HEK293T (cell line): ENCODE data around the gene PES1.

Experiments used
- BHLHE40 ChIP-seq: fragments of 450-650 bp; IDR thresholded peaks from 2 replicates; pipeline ENCODE4 v1.6.1; 2016; ENCODE audit warnings: mild to moderate bottlenecking, moderate library complexity, borderline replicate concordance
- ELF4 ChIP-seq: fragments of 450-650 bp; IDR thresholded peaks from 2 replicates; pipeline ENCODE4 v1.6.1; 2017; ENCODE audit warnings: antibody characterized with exemption
- HDGF ChIP-seq: fragments of 450-650 bp; IDR thresholded peaks from 2 replicates; pipeline ENCODE4 v1.6.1; 2017; ENCODE audit warnings: antibody characterized with exemption, borderline replicate concordance
- SP1 ChIP-seq: fragments of 450-650 bp; IDR thresholded peaks from 2 replicates; pipeline ENCODE4 v1.6.1; 2017
- SUZ12 ChIP-seq: fragments of 450-650 bp; IDR thresholded peaks from 2 replicates; pipeline ENCODE4 v1.6.1; 2016; ENCODE audit warnings: mild to moderate bottlenecking
- TARDBP ChIP-seq: fragments of 450-650 bp; IDR thresholded peaks from 2 replicates; pipeline ENCODE4 v1.6.1; 2016

DNA sequence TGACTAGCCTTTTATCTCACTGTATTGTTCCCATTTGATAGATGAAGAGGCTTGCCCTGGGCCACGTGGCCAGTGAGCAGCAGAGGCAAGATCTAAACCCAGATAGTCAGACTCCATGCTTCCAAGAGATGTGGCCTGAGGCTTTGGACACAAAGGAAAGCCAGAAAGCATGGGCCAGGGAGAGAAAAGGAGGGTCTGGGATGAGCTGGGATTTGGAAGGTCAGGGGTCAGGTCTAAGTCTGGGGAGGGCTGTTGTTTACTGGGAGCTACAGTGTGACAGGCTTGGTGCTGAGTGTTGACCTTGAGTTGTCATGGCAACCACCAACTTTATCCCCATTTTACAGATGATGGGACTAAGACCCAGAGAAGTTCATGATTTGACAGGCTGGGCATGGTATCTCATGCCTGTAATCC is 46.0 kb upstream of the PES1 start:
- no peak for TF ChIP-seq SUZ12
- TF ChIP-seq SP1 = no peak
- no peak for TF ChIP-seq ELF4
- TF ChIP-seq BHLHE40 = no peak
- no peak for TF ChIP-seq HDGF
- TF ChIP-seq TARDBP = no peak
